Measurements from ENCODE around the gene RNF225.
"Not testable (repeated sequence)": the region's sequence is repeated elsewhere in the genome, so short reads cannot be mapped to it uniquely, and the experiment has no call there.

RNF225 gene

GRCh38 chr19:58395220-58395978 is at the start of gene RNF225:
RNF225 (plus strand) TSS chr19:58395656; CDS start chr19:58396090, 434 bp downstream.
- no peak for DNase-seq

GRCh38 chr19:58346961-58347929 is 48.2 kb upstream of the RNF225 start:
- peak; percentile 69 to 80 for DNase-seq

GRCh38 chr19:58348080-58348479 is 47.4 kb upstream of the RNF225 start:
- DNase-seq = not testable (repeated sequence)

DNA sequence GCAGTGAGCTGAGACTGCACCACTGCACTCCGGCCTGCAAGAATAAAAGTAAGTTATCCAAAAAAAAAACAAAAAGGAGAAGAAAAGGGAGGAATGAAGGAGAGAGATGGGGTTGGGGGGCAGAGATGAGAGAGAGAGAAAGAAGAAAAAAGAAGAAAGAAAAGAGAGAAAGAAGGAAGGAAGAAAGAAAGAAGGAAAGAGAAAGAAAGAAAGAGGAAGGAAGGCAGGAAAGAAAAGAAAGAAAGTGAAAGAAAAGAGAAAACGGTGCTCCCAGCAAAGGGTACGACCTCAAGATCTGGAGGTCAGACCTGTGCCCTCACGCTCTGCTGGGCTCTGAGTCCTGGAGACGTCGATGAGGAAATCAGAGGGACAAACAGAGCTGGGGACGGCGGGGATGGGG is 45.9 kb upstream of the RNF225 start:
- no peak for DNase-seq

- DNase-seq = no peak
Measured at GRCh38 chr19:58350001-58350861, 45.2 kb upstream of the RNF225 start.

GRCh38 chr19:58350871-58351557 is 44.4 kb upstream of the RNF225 start:
- DNase-seq = no peak

GRCh38 chr19:58351558-58351878 is 43.9 kb upstream of the RNF225 start:
- no peak for DNase-seq

DNA sequence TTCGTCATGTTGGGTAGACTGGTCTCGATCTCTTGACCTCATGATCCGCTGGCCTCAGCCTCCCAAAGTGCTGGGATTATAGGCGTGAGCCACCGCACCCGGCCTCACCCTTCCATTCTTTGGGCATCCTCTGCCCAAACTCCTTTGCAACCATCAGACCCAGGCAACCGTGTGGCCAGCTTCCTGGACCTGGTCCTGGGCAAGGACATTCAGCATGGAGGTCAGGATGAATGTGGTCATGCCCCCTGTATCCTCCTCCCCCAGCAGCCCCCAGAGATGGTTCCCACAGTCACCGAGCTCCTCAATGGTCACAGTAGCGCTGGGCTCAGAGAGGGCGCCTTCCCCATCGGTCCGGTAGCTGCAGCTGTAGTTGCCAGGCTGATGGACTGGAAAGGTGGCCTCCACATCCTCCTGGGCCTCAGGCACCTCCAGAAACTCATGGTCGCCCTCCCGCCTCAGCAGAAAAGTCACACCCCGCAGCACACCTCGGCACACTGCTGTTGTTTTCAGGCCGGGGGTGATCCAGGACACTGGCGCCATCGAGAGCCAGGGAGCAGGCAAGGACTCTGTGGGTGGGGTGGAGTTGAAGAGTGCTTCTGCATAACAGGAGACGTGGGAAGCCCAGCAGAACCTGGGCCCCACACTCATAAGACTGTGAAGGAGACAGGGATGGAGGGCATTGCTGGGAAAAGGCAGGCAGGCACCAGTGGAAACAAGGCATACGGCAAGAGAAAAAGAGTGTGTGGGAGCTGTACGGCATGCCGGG is 43.3 kb upstream of the RNF225 start:
- no peak for DNase-seq

DNA sequence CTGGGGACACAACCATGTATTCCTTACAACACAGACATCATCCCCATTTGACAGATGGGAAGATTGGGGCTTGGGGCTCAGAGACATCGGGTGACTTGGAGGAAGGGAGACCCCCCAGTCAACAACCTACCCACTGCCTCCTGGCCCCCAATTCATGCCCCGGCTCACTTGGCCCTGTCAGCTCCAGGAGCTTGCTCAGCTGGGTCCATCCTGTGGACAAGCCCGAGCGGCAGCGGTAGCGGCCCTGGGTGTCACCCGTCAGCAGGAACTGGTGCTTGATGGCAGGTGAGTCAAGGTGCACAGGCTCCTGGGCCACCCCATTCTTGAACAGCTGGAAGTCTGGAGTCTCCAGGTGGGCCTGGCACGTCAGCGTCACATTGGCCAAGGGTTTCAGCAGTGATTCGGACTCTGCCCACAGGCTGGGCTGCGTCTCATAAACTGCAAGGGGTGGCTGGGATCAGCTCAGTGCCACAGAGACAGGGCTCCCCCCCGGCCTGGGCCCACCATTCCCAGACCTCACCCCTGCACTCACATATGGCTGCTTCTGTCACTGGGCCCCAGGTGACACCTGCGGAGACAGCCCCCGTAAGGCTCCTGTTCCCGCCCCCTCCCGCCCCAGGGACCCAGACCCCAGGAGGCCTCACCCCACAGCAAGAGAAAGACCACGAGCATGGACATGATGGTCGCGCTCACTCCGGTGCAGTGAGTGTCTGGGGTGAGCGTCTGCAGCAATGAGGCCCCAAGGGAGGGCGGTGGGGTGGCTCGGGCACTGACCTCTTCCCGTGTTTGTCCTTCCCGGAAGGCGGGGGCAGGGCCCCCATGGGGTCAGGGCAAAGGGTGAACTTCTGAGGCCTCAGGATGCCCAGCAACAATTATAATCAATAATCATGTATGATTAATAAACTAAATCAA is 42.4 kb upstream of the RNF225 start, which contains the start of gene A1BG:
TSS of gene A1BG (minus strand) at position 733 of the 912 bp plus-strand sequence. CDS start at position 678, 55 bp downstream.
- no peak for DNase-seq

GRCh38 chr19:58353717-58354477 is 41.6 kb upstream of the RNF225 start:
- no peak for DNase-seq

- no peak for DNase-seq
Measured at GRCh38 chr19:58354478-58355030, 40.9 kb upstream of the RNF225 start.

DNA sequence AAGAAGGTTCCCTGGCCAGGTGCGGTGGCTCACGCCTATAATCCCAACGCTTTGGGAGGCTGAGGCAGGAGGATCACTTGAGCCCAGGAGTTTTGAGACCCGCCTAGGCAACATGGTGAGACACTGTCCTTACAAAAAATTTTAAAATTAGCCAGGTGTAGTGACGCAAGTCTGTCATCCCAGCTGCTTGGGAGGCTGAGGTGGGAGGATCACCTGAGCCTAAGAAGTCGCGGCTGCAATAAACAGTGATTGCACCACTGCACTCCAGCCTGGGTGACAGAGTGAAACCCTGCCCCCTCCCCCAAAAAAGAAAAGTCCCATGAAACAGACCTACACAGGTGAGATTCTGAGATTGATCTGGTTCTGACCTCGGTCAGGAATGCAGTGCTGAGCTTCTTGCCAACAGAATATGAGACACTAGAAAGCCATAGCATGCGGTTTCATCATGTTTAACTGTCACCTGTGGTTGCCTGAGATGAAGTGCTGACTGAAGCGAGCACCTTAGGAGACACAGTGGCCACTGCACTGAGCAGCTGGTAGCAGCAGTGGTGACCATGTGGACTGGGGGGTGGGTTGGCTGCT is 40.1 kb upstream of the RNF225 start:
- DNase-seq = no peak

- no peak for DNase-seq
Measured at GRCh38 chr19:58355908-58356765, 39.3 kb upstream of the RNF225 start.

DNA sequence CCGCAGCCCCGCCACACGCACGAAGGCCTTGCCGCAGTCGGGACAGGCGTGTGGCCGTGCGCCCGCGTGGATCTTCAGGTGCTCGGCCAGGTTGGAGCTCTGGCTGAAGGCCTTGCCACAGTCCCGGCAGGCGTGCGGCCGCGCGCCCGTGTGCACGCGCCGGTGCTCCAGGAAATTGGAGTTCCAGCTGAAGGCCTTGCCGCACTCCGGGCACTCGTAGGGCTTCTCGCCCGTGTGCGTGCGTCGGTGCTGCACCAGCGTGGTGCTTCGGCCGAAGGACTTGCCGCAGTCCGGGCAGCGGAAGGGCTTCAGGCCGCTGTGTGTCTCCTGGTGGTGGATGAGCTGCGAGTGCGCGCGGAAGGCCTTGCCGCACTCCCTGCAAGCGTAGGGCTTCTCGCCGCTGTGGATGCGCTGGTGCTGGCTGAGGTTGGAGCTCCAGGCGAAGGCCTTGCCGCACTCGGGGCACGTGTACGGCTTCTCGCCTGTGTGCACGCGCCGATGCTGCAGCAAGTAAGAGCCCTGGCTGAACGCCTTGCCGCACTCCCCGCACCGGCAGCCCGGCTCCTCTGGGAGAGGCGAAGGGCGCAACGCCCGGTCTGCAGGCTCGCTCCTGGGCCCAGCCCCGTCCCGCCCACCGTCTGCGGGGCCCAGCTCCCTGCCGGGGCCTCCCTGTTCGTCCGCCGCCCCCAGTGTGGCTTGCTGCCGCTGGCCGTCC is 38.5 kb upstream of the RNF225 start:
- DNase-seq = no peak

DNA sequence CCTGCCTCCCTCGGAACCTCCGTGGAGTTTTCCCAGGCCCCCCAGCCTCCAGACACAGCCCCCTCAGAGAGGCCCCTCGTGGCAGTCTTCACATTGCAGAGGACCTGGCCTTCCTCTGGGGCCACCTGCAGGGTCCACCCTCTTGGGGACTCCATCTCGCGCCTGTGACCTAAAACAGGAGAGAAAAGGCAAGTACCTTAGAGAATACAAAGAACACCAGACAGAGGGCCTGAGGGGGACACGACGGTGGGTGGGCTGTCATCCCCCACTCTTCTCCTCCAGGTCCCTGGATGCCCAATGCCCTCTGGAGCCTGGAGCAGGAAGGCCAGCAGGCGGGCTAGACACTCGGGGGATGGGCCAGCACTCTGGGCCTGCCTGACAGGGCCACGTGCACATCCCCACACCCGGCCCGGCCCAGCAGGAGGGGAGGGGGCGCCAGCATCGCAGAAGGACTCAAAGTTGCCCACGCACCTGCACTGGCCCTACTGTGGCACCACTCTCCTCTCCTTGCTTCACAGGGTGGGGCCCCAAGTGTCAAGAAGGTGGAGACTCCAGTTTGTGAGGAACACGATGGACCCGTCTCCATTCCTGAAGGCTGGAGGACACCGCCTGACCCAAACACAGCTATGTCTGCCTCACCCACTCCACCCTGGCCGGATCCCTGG is 37.8 kb upstream of the RNF225 start:
- no peak for DNase-seq

DNA sequence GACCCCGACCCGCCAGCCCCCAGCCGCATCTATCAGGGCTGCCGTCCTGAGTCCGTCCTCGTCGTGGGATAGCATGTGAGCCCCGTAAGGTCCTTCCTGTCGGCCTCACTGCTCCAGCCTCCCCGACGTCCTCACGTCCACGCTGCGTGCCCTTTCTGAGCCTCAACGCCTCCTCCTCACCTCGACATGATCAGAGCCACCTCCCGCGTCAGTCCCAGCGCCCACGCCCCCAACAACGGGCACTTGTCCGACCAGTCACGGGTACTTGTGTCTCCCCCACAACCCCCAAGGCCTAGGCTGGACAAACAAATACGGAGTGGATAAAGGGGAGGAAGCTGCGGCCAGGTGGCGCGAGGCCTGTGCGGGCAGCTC is 33.6 kb upstream of the RNF225 start:
- peak; percentile 41 to 43 for DNase-seq
